Measurements from ENCODE around the gene COASY.
A peak's percentile ranks its signal among the peaks of the same experiment; 100 is the strongest.
"Not testable (repeated sequence)": the region's sequence is repeated elsewhere in the genome, so short reads cannot be mapped to it uniquely, and the experiment has no call there.

Gene COASY

DNA sequence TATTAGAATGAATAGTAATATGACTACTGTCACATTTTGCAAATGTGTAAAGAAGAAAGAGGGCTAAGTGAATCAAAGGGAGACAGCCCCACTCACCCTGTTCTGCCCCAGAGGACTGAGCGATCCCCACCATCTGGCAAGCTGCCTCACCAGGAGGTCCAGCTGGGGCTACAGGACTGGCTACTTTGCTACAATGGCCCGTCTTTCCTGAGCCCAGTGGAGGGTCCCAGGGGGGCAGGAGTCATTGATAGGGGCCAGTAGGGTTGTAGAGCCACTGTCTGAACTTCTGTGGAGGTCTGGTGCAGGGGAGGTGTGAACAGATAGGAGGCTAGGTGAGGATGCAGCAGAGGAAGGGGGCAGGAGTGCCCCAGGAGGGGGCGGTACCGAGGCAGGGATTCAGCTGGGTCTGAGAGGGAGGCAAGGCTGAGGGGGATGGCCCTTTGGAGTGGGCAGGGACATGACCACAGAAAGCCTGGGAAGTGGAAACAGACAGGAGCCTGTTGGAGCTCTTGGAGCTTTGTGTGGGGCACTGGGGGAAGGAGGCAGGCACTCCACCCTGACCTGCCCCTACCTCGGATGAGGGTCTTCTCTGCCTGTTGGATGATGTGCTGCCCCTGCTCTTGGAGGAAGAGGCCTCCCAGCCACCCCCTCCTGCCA is 5.9 kb upstream of the COASY start:
- not testable (repeated sequence) for H3K36me3 ChIP-seq (ENCODE audit: insufficient read depth, low read length); H2AFZ ChIP-seq (ENCODE audit: low read length); H3K9me3 ChIP-seq (ENCODE audit: insufficient read depth, low read depth, low read length); H3F3A ChIP-seq (ENCODE audit: low read depth); H3K9me2 ChIP-seq (replicated peaks; ENCODE audit: low read depth, low read length); H3K27me3 ChIP-seq (ENCODE audit: insufficient read depth, low read length, poor library complexity, severe bottlenecking)
- TF ChIP-seq, protein P1, sequence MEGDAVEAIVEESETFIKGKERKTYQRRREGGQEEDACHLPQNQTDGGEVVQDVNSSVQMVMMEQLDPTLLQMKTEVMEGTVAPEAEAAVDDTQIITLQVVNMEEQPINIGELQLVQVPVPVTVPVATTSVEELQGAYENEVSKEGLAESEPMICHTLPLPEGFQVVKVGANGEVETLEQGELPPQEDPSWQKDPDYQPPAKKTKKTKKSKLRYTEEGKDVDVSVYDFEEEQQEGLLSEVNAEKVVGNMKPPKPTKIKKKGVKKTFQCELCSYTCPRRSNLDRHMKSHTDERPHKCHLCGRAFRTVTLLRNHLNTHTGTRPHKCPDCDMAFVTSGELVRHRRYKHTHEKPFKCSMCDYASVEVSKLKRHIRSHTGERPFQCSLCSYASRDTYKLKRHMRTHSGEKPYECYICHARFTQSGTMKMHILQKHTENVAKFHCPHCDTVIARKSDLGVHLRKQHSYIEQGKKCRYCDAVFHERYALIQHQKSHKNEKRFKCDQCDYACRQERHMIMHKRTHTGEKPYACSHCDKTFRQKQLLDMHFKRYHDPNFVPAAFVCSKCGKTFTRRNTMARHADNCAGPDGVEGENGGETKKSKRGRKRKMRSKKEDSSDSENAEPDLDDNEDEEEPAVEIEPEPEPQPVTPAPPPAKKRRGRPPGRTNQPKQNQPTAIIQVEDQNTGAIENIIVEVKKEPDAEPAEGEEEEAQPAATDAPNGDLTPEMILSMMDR (conservative IDR thresholded peaks at IDR 0.05; ENCODE audit: low read length) = peak; percentile 41
- Histone ChIP-seq H3K4me2 (ENCODE audit: low read depth, low read length, poor library complexity, severe bottlenecking) (peak overlapping the region; percentile 87), H3K9ac (ENCODE audit: low read depth, low read length, poor library complexity, severe bottlenecking) (peak overlapping the region; percentile 88), H3K4me3 (ENCODE audit: low read length, poor library complexity, severe bottlenecking) (peak overlapping the region; percentile 98), H3K4me1 (ENCODE audit: insufficient read depth, low read length, poor library complexity, severe bottlenecking) (peaks cover 11% of the 10 kb centered on the region), H4K20me1 (ENCODE audit: insufficient read depth, low read length, poor library complexity, severe bottlenecking) (peaks cover 11% of the 10 kb centered on the region), H3K79me2 (ENCODE audit: insufficient read depth, low read length) (peaks cover 29% of the 10 kb centered on the region)

DNA sequence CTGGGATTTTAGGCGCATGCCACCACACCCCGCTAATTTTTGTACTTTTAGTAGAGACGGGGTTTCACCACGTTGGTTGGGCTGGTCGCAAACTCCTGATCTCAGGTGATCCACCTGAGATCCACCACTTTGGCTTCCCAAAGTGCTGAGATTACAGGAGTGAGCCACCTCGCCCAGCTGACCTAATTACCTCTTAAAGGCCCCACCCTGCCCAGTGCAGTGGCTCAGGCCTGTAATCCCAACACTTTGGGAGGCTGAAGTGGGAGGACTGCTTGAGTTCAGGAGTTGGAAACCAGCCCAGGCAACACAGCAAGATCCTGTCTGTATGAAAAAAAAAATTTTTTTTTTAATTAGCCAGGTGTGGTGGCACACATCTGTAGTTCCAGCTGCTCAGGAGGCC is 2.9 kb upstream of the COASY start:
- H2AFZ ChIP-seq (ENCODE audit: low read length) = no peak overlapping the region
- H3K9ac ChIP-seq (ENCODE audit: low read depth, low read length, poor library complexity, severe bottlenecking) = no peak overlapping the region
- no peak overlapping the region for H3K4me2 ChIP-seq (ENCODE audit: low read depth, low read length, poor library complexity, severe bottlenecking)
- no peaks in the 10 kb centered on the region for H3K27me3 ChIP-seq (ENCODE audit: insufficient read depth, low read length, poor library complexity, severe bottlenecking)
- peaks cover 42% of the 10 kb centered on the region for H3K79me2 ChIP-seq (ENCODE audit: insufficient read depth, low read length)
- H3K4me3 ChIP-seq (ENCODE audit: low read length, poor library complexity, severe bottlenecking) = no peak overlapping the region
- no peaks in the 10 kb centered on the region for H3K36me3 ChIP-seq (ENCODE audit: insufficient read depth, low read length)
- peaks cover 11% of the 10 kb centered on the region for H4K20me1 ChIP-seq (ENCODE audit: insufficient read depth, low read length, poor library complexity, severe bottlenecking)
- H3K4me1 ChIP-seq (ENCODE audit: insufficient read depth, low read length, poor library complexity, severe bottlenecking) = peaks cover 21% of the 10 kb centered on the region
- H3K9me2 ChIP-seq (replicated peaks; ENCODE audit: low read depth, low read length) = no peaks in the 10 kb centered on the region
- no peak for TF ChIP-seq EZH2phosphoT487 (IDR thresholded peaks at IDR 0.05; ENCODE audit: borderline replicate concordance)
- TF ChIP-seq, protein P1 (conservative IDR thresholded peaks at IDR 0.05; ENCODE audit: low read length) = no peak
- H3F3A ChIP-seq (ENCODE audit: low read depth) = 0 out of 2 replicates have a peak, but pooled peaks cover 6% of the 10 kb centered on the region
- H3K9me3 ChIP-seq (ENCODE audit: insufficient read depth, low read depth, low read length) = no peaks in the 10 kb centered on the region

DNA sequence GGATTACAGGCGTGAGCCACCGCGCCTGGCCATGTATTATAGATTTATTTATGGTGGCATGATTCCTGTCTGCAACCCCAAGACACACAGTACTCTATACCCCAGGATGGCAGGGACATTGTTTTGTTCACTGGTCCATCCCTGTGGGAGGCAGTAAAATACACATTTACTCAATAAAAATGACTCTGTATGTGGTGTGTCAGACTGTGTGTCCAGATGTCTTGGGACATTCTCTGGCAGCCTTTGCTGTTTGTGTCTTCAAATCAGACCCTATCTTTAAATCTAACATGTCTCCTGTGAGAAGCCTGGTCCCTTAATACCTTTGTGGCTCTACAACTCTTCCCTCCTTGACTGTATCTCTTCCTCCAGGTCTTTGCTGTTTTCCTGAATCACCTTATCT is 1.7 kb upstream of the COASY start:
- no peaks in the 10 kb centered on the region for H3K9me2 ChIP-seq (replicated peaks; ENCODE audit: low read depth, low read length)
- peaks cover 9% of the 10 kb centered on the region for H4K20me1 ChIP-seq (ENCODE audit: insufficient read depth, low read length, poor library complexity, severe bottlenecking)
- H3F3A ChIP-seq (ENCODE audit: low read depth) = 0 out of 2 replicates have a peak, but pooled peaks cover 6% of the 10 kb centered on the region
- peaks cover 20% of the 10 kb centered on the region for H3K4me1 ChIP-seq (ENCODE audit: insufficient read depth, low read length, poor library complexity, severe bottlenecking)
- no peak overlapping the region for H3K4me3 ChIP-seq (ENCODE audit: low read length, poor library complexity, severe bottlenecking)
- no peaks in the 10 kb centered on the region for H3K9me3 ChIP-seq (ENCODE audit: insufficient read depth, low read depth, low read length)
- peak overlapping the region; percentile 22 for H3K9ac ChIP-seq (ENCODE audit: low read depth, low read length, poor library complexity, severe bottlenecking)
- peaks cover 39% of the 10 kb centered on the region for H3K79me2 ChIP-seq (ENCODE audit: insufficient read depth, low read length)
- H3K36me3 ChIP-seq (ENCODE audit: insufficient read depth, low read length) = peaks cover 6% of the 10 kb centered on the region; the same call in 1 of the 2 replicates
- no peaks in the 10 kb centered on the region for H3K27me3 ChIP-seq (ENCODE audit: insufficient read depth, low read length, poor library complexity, severe bottlenecking)
- TF ChIP-seq, protein P1 (conservative IDR thresholded peaks at IDR 0.05; ENCODE audit: low read length) = no peak
- TF ChIP-seq EZH2phosphoT487 (IDR thresholded peaks at IDR 0.05; ENCODE audit: borderline replicate concordance) = no peak
- no peak overlapping the region for H2AFZ ChIP-seq (ENCODE audit: low read length)
- H3K4me2 ChIP-seq (ENCODE audit: low read depth, low read length, poor library complexity, severe bottlenecking) = peak overlapping the region; percentile 4
